GM18517 (cell line): Measurements from ENCODE around the gene KITLG.
"Not testable (repeated sequence)": the region's sequence is repeated elsewhere in the genome, so short reads cannot be mapped to it uniquely, and the experiment has no call there.

Source experiments
- ATAC-seq: cut with Tn5 transposase; IDR thresholded peaks from one replicate; pipeline ENCODE4 v1.9.1; 2021; ENCODE audit warnings: mild to moderate bottlenecking, moderate library complexity; ENCODE audit not compliant: unreplicated experiment

KITLG gene

DNA sequence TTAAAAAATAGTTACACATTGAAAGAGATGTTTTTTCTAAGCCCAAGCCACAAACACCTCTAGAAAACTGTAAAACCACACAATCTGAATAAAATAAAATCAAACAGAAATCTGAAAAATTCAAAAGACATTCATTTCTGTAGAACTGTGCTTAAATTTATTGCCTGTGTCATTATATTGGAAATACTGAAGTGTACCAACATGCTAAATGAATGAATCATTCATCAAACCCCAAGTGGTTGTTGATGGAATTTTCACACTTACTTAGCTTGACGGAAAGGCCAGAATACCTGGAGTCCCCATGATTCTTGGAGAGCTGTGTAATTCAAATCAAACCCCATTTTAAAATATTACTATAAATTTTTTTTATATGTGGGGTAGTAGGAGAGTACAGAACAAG is 2.7 kb downstream of the KITLG start:
- no peak for ATAC-seq

DNA sequence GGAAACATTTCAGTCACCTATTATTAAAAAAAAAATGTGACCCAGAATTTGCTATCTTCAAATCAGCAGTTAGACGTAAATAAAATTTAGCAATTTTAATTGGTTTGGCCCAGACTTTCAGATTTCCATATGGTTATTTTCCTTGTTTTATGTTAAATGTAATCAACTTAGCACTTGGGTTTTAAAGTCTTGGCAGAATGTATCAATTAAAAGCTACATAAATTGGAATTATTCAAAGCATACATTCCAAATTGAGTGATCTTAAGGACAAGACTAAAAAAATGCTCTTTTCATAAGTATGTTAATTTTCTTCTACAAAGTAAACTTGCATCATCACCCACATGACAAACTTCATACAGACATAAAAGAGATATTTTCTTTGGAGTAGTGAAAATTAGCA is 3.4 kb downstream of the KITLG start:
- no peak for ATAC-seq

DNA sequence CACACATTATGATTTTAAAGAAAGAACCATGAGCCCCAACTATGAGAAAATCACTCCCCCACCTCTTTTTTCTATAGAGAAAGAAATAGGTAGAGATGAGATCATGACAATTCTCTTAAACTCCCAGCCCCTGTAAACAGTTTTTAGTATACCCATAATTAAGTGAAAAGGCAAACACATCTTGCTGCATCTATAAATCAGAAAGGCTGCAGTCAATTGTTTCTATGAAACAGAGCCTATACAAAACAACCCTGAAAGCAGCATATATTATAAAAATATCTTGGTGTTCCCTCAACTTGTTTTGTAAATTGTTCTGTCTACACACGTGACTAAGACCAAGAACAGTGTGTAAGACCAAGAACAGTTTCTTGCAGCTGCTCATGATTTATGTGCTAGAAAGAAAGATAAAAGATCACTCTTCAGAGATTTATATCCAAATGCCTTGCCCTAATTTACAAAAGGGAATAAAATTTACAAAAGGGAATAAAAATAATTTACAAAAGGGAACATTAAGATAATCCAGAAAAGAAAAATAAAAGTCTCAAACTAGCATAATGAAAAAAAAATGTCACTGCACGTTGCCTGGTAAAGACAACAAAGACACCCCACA is 4.8 kb downstream of the KITLG start:
- no peak for ATAC-seq

DNA sequence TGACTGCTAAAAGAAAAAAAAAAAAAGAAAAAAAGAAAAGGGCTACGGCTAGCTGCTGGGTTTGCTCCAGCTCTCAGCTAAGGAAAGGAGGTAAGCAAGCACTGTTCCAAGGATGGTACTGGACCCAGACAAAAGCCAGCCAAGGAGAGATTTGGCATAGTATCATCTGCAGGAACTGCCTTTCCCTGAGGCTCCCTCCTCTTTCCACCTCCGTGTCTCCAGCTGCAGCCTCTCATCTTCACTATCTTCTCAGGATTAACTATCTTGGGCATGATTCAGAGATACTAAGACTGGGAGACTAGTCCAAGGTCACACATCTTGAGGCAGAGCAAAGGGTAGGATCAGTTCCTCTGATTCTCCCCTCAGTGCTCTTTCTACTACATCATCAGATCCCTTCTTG is 6.0 kb downstream of the KITLG start:
- no peak for ATAC-seq

DNA sequence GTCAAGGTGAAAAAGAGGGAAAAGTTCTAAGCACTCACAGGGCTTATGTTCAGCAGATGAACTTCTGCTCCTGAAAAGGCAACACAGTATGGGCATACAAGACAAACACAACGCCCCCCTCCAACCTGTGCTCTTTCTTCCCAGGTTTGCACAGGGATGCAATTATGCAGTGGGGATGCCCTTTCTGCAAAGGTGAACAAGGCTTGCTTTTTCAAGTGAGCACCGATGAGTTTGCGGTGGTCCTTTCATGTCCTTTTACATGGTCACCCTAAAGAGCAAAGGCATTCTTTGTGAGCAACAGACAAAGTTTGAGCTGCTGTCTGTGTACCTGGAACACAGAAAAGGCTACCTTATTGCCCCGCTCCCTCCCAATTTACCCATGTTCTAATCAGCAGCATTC is 6.7 kb downstream of the KITLG start:
- no peak for ATAC-seq

- ATAC-seq: no peak
Observed at GRCh38 chr12:88572781-88573549, 7.3 kb downstream of the KITLG start.

DNA sequence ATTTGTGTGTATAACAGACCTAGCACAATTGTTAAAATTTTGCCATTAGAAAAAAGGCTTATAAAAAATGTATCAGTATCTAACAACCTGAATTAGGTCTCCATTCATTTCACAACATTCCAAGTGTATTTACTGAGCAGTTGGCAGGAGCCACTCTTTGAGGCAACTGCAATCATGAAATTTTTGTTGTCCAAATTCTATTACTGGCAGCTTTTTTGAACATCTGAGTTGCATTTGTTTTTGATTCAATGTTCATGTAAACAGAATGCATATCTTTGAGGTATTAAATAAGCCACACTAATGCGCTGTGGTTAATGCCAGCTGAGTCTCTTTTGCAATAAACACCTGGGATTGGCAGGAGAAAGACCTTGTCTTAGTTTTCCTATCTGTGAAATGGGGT is 8.7 kb downstream of the KITLG start:
- ATAC-seq: no peak

DNA sequence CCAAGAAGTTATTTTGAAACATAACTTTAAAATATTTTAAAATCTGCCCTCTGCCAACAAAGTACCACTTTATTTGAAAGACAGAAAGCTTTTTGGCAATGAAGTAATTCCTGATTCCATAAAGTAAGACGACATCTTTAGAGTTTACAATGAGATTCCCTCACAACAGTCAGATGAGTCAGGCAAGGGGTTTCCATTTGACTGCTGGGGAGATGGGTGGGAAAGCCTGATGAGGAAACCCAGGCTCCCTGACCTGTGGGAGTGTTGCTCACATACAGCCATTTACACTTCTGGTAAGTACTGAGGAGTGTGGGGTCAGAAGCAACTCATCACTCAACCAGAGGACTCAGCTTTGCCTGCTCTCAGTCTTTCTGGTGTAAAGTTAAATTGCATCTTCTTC is 10.2 kb downstream of the KITLG start:
- ATAC-seq: no peak

DNA sequence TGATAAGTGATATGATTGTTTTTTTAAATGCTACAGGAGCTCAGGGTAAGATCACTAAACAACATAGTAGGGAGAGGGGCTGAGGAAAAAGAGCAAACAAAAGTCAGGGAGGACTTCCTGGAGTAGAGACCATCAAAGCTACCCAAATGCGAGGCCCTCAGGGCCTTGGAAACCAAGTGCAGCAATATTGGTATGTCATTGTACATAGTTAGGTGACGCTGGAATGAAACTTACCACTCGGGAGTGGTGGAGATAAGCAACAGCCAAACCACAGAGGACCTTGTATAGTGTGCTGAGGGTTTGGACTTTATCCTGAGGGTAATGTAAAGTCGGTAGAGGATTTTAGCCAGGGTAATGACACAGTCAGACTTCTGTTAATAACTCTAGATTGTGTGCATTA is 13.8 kb downstream of the KITLG start:
- no peak for ATAC-seq

DNA sequence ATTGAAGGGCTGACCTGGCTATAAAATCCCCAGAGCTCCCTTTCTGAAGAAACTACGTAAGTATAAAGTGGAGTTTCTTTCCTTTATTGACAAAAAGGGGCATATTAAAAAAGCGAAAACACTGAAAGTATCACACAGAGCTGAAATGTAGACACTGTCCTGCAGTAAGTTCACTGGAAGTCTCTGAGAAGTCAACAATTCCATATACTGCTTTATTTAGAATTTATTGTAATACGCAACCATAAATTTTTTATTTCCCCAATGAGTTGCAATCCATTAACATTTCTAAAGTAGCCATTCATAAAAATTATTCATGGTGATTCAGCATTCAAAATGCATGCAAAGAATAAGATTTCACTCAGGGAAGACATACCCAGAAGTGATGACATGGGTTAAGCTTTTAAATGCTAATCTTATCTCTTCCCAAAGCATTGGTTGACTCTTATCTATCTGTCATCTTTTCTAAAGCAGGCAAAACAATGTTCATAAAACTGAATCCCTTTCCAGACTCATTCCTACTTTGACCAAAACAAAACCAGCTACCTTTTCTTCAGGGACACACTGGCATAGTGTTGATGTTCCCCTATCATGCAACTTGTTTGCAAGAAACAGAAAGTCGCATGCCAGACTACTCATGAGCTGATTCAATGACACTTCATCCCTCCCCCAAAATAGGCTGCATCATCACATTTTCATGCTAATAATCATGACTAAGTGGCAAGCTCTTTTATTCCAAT is 17.3 kb downstream of the KITLG start:
- no peak for ATAC-seq

- ATAC-seq: no peak
Observed at GRCh38 chr12:88562151-88562550, 18.1 kb downstream of the KITLG start.

- ATAC-seq: no peak
Observed at GRCh38 chr12:88559772-88560171, 20.5 kb downstream of the KITLG start.

- no peak for ATAC-seq
Observed at GRCh38 chr12:88559199-88559598, 21.1 kb downstream of the KITLG start.

DNA sequence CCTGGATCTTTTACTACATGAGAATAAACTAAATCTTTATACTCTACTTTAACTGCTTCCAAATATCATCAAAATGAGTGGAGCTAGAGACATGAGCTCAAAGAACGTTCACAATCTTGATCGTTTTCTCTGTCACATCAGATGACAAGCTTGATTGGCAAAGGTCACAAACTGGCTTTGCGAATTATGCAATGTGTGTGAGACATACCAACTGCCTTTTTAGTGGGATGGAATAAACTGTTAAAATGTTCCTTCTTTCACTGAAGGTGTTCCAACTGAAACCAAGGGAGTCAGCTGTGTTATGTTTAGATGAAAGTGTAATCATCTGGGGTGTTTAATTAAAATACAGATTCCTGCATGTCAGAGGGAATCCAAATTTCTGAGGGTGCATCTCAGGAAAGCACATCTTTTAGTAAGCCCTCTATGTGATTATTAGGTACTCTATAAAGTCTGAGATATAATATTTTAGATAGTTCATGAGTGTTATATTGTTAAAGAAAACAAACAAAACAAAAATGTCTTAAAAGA is 21.9 kb downstream of the KITLG start:
- no peak for ATAC-seq

GRCh38 chr12:88556213-88556774 is 24.0 kb downstream of the KITLG start:
- no peak for ATAC-seq

DNA sequence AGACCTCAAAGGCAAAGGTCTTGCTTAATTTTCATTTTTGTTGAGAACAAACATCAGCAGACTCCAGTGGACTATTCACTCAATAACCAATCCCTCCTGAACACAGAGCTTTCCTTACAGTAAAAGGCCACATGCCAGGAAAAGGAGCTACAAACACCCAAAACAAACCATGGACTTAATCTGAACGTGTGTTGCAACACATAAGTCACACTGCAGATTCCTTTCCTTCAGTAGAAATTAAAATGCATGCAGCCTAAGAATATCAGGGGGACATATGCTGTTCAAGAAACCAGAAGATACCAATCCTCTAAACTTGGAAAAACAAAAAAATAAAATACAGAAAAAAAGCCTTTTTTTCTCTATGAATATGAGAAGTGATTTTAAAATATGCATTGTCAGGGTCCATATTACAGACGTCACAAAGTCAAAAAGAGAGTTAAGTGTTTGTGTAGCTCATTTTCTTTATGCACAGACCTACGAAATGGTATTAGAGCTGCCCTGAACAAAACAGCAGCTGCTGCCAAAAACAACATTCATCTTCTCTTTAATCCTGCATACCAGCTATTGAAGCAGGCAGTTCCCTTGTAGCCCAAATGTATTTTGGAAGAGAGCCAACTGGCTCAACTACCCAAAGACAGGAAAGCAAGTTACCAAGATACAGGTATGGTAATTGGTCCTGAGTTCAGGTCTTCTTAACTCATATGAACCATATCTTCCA is 26.2 kb downstream of the KITLG start:
- ATAC-seq: no peak

- ATAC-seq: no peak
Observed at GRCh38 chr12:88552610-88553079, 27.6 kb downstream of the KITLG start.

- no peak for ATAC-seq
Observed at GRCh38 chr12:88549929-88550328, 30.3 kb downstream of the KITLG start.

DNA sequence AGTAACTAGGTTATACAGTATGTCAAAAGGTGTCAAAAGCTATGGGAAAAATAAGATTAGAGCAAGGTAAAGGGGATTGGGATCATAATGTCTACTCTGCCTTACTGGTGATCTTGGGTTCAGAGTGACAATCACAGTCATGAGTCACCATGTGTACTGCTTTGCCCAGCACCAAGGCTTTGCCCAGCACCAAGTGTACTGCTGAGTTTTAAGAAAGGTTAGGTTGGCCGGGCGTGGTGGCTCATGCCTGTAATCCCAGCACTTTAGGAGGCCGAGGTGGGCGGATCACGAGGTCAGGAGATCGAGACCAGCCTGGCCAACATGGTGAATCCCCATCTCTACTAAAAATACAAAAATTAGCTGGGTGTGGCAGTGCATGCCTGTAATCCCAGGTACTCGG is 32.3 kb downstream of the KITLG start:
- ATAC-seq: not testable (repeated sequence)

- ATAC-seq: no peak
Observed at GRCh38 chr12:88546853-88547252, 33.4 kb downstream of the KITLG start.

DNA sequence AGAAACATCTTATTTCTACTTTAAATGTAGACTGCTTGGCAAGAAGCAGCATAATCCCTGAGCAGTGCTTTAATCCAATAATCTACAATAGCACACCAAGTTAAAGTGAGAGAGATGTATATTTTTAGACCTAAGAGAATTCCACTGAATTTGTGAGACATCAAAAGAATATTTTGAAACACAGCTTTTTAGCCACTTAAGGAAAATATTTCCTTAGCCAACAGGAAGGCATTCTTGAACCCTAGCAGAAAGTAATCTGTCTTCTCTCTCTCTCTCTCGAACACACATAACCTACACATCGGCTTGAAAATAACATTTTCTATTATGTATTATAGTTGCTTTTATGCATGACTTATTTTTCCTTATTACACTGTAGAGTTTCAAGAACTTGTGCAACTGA is 34.0 kb downstream of the KITLG start:
- no peak for ATAC-seq
